SKM-1 treated with dmso at 0.1 percent for 144 hours (cell line): ENCODE measurements around the gene ANXA3.
A peak's percentile ranks its signal among the peaks of the same experiment; 100 is the strongest.

ENCODE experiments used
- DNase-seq: peaks from one replicate; lab custom pipeline; 2025; ENCODE audit not compliant: unreplicated experiment; lab: John Stamatoyannopoulos, UW

The ANXA3 gene

GRCh38 chr4:78609580-78609979 lies 58.0 kb downstream of the ANXA3 start:
- DNase-seq: no peak

GRCh38 chr4:78610546-78611214 lies 59.1 kb downstream of the ANXA3 start:
- DNase-seq: peak; percentile 31

DNA sequence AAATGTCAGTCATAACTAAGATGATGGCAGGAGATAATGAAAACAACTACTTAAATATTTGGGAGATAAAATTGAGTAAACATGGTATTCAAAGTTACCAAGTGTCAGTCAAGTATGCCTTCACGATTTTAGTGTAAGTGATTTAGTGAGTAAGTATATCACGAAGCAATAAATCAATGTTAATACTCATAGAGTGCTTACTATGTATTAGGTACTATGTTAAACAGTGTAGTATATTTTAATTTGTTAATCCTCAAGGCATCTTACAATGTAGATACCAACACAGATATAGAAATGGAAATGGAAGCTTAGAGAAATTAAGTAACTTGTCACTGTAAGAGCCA lies 59.6 kb downstream of the ANXA3 start:
- DNase-seq: no peak

GRCh38 chr4:78612398-78613178 lies 61.0 kb downstream of the ANXA3 start:
- DNase-seq: peak; percentile 41

- no peak for DNase-seq
These were observed 62.2 kb downstream of the ANXA3 start for GRCh38 chr4:78613522-78614321.

DNA sequence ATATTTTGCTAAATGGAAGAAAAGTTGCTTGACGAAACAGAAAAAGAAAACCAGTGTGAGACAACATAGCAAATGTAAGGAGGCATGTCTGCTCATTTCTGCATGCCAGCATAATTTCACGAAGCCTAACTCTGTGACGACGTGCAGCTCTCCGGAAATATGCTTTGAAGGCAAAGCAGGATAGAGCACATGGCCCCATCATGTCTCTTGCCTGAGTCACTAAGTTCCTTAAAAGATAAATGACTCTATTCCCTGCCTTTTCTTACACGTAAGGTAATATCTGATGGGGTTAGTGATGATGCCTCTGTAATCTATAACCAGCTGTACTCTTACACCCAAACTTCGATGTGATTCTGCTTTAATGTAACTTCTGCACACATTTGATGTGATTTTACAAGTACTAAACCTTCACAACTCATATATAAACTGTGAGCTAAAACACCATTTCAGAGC lies 64.5 kb downstream of the ANXA3 start:
- no peak for DNase-seq

DNA sequence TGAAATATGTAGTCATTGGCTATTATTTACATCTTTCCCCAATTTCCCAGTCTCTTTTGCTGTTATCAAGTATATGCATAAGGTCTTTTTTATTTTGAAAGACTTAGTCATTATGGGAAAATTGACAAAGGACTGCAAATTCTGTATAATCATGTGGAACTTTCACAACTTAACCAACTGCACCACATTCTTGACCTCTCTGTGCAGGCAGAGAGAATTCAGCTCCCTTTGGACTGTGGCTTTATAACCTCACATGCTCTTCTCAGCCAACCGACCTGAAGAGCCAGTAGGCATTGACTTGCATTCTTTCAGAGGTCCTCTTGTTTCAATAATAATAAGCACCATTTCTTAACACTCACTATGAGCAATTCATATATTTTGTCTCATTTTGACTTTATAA lies 66.9 kb downstream of the ANXA3 start:
- no peak for DNase-seq

DNA sequence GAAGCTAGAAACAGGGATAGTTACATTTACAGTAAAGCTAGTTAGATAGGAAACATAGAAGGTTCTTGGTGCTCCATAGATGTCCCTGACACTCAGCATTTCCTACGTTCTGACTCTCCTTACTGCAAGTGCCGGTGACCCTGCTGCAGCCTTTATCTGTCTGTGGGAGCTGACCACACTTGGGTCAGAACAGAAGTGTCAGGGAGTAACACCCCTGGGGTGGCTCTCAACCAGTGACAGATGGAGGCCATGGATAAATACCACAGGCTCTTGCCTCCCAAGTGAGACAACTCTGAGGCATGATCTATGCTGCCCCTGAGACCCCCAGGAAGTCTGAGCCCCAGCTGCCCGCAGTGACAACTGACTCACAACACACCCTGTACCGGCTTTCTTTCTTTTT lies 69.8 kb downstream of the ANXA3 start:
- no peak for DNase-seq

DNA sequence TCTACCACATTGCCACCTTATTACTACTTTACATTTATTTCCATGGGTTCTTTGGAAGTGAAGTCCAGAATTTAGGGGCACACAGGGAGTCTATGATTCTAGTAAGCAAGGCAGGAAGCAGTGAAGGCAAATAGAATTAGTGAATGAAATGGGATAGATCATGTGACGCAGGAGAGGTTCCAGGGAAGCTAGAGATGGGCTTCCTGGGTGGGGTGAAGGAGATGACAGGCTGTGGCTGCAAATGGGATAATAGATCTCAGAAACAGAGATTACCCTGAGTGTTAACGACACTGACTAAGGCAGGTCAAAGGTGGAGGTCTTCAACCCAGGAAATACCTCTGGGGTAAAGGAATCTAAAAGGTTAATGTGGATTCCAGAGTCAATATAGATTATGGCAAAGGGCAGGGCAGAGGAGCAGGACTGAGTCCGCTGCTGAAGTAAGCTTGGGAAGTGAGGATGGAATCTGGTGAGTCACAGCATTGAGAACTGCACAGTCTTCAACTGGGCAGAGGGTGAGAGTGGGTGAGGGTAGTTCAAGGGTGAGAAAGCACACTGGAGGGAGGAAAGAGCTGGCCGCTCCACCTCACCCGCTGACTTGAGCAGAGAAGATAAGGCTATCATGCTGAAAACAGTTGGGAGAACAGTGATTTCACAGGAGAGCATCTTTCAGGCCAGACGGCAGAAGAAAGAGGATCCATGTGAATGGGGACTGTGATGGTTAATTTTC lies 70.8 kb downstream of the ANXA3 start:
- no peak for DNase-seq

DNA sequence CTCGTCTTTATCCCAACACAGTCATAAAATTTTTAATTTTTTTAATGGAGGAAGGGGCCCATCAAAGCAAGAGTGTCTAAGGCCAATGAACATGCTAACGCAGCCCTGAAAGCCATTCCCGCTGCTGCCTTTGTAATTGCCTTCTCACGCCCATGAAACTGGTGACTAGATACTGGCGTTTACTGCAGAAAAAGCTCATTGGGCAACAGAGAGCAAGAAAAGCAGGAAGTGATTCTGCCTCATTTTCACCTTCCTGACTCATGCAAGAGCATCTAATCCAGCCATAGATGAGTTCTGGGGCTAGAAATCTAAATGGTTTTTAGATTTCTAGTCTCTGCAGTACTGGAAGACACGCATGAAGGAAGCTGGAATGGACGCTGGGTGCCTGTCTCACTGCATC lies 72.5 kb downstream of the ANXA3 start:
- DNase-seq: no peak

- DNase-seq: no peak
These were observed 73.5 kb downstream of the ANXA3 start for GRCh38 chr4:78625073-78625472.

- no peak for DNase-seq
These were observed 75.7 kb downstream of the ANXA3 start for GRCh38 chr4:78627046-78627965.

DNA sequence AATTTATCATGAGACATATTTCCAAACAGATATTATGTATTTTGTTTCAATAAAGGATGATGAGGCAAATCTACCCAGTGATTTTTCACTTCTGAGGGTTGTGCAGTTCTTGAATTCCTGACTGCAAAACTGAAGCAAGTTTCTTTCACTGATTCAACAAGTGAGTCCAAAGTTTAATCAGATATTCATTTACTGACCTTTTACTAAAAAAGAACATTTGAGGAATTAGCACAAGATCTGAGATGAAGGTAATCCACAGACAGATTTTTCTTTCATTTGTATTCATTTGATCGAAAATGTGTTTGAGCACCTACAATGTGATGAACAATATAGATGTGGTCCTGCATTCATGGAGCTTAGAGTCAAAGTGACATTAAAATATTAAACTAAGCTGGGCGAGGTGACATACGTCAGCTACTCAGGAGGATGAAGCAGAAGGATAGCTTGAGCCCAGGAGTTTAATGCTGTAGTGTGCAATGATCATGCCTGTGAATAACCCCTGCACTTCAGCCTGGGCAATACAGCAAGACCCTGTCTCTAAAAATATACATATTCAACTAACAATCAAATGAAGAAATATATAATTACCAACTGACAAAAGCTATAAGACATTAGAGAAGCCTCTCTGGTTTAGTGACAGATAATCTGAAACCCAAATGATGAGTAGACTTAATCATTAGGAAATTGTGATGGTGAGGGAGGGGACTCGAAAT lies 76.6 kb downstream of the ANXA3 start:
- no peak for DNase-seq

GRCh38 chr4:78629991-78630541 lies 78.5 kb downstream of the ANXA3 start:
- DNase-seq: peak; percentile 26

- no peak for DNase-seq
These were observed 79.0 kb downstream of the ANXA3 start for GRCh38 chr4:78630615-78631014.

DNA sequence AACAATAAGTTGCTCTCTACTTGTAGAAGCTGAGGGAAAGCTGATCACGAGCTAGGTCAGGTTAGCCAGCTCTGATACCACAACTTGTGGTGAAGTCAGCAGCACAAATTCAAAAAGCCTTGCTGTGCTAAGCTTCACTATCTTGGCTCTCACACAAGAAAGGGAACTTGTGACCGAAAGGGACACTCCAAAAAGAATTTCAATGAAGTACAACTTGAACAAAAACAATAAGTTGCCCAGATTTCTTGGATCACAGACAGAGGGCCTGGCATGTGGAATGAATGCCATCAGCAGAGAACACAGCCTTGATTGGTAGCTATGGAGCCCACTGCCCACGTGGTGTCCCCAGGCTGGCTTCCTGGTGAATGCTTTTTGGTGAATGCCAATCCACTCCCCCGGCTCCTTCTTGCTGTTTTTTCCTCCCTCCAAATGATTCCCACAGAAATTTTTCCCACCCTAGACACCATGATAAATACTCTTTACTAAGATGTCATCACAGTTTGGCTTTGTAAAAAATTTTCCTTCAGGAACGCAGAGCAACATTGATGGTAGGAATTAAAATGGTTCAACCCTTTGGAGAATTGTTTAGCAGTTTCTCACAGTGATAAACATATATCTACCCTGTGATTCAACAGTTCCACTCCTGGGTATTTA lies 82.6 kb downstream of the ANXA3 start:
- DNase-seq: no peak

- no peak for DNase-seq
These were observed 87.0 kb downstream of the ANXA3 start for GRCh38 chr4:78638337-78639172.

GRCh38 chr4:78640714-78641113 lies 89.1 kb downstream of the ANXA3 start:
- DNase-seq: no peak
